Effector memory CD4-positive, alpha-beta T cell (primary cell): ENCODE measurements around the gene TMEM154.

Experiments
- DNase-seq, 3 donors: peaks; one replicate each; pipeline ENCODE4 v3.0.0-alpha.2; 2020
- H3K27ac ChIP-seq: 2 replicates; pipeline ENCODE4 v1.7.0; 2013; ENCODE audit warnings: mild to moderate bottlenecking, low read length, moderate library complexity; ENCODE audit not compliant: insufficient read depth, poor library complexity, severe bottlenecking
- H3K27me3 ChIP-seq: replicated peaks from 2 replicates; pipeline ENCODE4 v1.7.0; 2013; ENCODE audit warnings: mild to moderate bottlenecking, low read length; ENCODE audit not compliant: insufficient read depth, control insufficient read depth, poor library complexity, severe bottlenecking
- H3K36me3 ChIP-seq: 2 replicates; pipeline ENCODE4 v1.7.0; 2013; ENCODE audit warnings: mild to moderate bottlenecking, low read length, moderate library complexity; ENCODE audit not compliant: control insufficient read depth, insufficient read depth
- H3K4me1 ChIP-seq: 2 replicates; pipeline ENCODE4 v1.7.0; 2013; ENCODE audit warnings: low read length, mild to moderate bottlenecking; ENCODE audit not compliant: control insufficient read depth, insufficient read depth, poor library complexity, severe bottlenecking
- H3K4me3 ChIP-seq: 2 replicates; pipeline ENCODE4 v1.7.0; 2013; ENCODE audit warnings: low read length, low read depth, mild to moderate bottlenecking; ENCODE audit not compliant: insufficient read depth, poor library complexity, severe bottlenecking
- H3K9me3 ChIP-seq: 2 replicates; pipeline ENCODE4 v1.7.0; 2013; ENCODE audit warnings: mild to moderate bottlenecking, low read length, moderate library complexity; ENCODE audit not compliant: control insufficient read depth

Gene TMEM154

GRCh38 chr4:152633118-152633517 is 46.7 kb downstream of the TMEM154 start:
- no peaks in the 10 kb centered on the region for H3K9me3 ChIP-seq
- H3K4me1 ChIP-seq, result no peaks in the 10 kb centered on the region
- no peak overlapping the region for H3K27ac ChIP-seq

GRCh38 chr4:152630324-152630723 is 49.5 kb downstream of the TMEM154 start:
- Histone ChIP-seq H3K27me3 (no peaks in the 10 kb centered on the region), H3K36me3 (peaks cover 12% of the 10 kb centered on the region), H3K27ac (no peak overlapping the region), H3K9me3 (no peaks in the 10 kb centered on the region), H3K4me3 (no peak overlapping the region), H3K4me1 (no peaks in the 10 kb centered on the region)
- DNase-seq, result no peak

More at GRCh38 chr4:152633118-152633517, 46.7 kb downstream of the TMEM154 start:
- Histone ChIP-seq H3K4me3 (no peak overlapping the region), H3K27me3 (no peaks in the 10 kb centered on the region), H3K36me3 (peaks cover 6% of the 10 kb centered on the region)
- DNase-seq, result no peak

DNA sequence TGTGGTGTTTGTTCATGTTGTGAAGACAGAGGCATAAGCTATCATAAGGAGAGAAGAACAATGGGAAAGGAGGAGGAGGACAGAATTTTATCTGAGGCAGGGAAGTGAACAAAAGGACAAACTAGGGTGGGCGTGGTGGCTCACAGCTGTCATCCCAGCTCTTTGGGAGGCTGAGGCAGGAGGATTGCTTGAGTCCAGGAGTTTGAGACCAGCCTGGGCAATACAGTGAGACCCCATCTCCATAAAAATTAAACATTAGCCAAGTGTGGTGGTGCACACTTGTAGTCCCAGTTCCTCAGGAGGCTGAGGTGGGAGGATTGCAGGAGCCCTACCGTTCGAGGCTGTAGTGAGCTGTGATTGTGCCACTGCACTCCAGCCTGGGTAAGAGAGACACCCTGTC is 49.9 kb downstream of the TMEM154 start:
- no peak for DNase-seq
- no peaks in the 10 kb centered on the region for H3K9me3 ChIP-seq
- peaks cover 12% of the 10 kb centered on the region for H3K36me3 ChIP-seq
- no peaks in the 10 kb centered on the region for H3K4me1 ChIP-seq
- H3K27ac ChIP-seq, result no peak overlapping the region
- no peak overlapping the region for H3K4me3 ChIP-seq
- no peaks in the 10 kb centered on the region for H3K27me3 ChIP-seq

GRCh38 chr4:152628128-152628527 is 51.7 kb downstream of the TMEM154 start:
- Histone ChIP-seq H3K27ac (no peak overlapping the region), H3K27me3 (no peaks in the 10 kb centered on the region), H3K36me3 (peaks cover 12% of the 10 kb centered on the region), H3K9me3 (no peaks in the 10 kb centered on the region), H3K4me3 (no peak overlapping the region), H3K4me1 (no peaks in the 10 kb centered on the region)
- no peak for DNase-seq

GRCh38 chr4:152626790-152627189 is 53.0 kb downstream of the TMEM154 start:
- Histone ChIP-seq H3K9me3 (no peaks in the 10 kb centered on the region), H3K36me3 (peaks cover 12% of the 10 kb centered on the region), H3K4me1 (no peaks in the 10 kb centered on the region), H3K27ac (no peak overlapping the region), H3K27me3 (no peaks in the 10 kb centered on the region), H3K4me3 (no peak overlapping the region)
- DNase-seq, result no peak

DNA sequence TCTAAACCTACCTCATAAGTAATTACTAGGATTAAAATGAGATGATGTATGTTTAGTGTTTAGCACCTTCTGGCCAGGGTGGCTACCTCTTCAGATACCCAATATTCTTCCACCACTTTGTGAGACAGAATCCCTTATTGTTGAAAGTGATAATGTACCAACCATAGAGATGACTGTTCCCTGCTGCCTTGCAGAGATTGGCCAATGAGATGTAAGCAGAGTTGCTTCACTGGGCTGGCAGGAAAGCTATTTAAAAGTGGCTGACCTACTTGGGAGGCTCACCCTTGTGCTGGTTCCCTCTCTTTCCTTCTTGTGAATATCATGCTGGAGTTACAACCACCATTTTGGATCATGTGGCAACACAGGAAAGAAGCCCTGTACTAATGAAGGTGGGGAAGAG is 58.9 kb downstream of the TMEM154 start:
- Histone ChIP-seq H3K36me3 (no peaks in the 10 kb centered on the region), H3K9me3 (no peaks in the 10 kb centered on the region), H3K27me3 (no peaks in the 10 kb centered on the region), H3K4me1 (no peaks in the 10 kb centered on the region), H3K4me3 (no peak overlapping the region), H3K27ac (no peak overlapping the region)
- DNase-seq, result no peak

GRCh38 chr4:152620218-152620617 is 59.6 kb downstream of the TMEM154 start:
- no peak for DNase-seq
- Histone ChIP-seq H3K27ac (no peak overlapping the region), H3K27me3 (no peaks in the 10 kb centered on the region)

DNA sequence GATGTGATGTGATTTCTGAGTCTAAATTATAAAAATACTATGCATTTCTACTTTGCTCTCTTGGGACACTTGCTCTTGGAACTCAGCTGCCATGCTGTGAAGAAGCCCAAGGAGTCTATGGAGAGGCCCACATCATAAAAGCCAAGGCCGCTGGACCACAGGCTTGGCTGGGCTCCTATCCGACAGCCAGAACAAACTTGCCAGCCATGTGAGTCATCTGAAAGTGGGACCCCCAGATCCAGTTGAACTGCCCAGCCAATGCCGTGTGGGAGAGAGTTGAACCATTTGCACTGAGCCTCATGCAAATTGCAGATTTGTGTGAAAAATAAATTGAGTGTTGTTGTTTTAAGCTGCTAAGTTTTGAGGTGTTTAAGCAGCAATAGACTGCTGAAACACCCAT is 60.2 kb downstream of the TMEM154 start:
- DNase-seq, result no peak
- Histone ChIP-seq H3K9me3 (no peaks in the 10 kb centered on the region), H3K4me3 (no peak overlapping the region), H3K27me3 (no peaks in the 10 kb centered on the region), H3K36me3 (no peaks in the 10 kb centered on the region), H3K27ac (no peak overlapping the region), H3K4me1 (no peaks in the 10 kb centered on the region)

More at GRCh38 chr4:152620218-152620617, 59.6 kb downstream of the TMEM154 start:
- H3K4me1 ChIP-seq, result no peaks in the 10 kb centered on the region
- no peaks in the 10 kb centered on the region for H3K9me3 ChIP-seq
- no peak overlapping the region for H3K4me3 ChIP-seq
- H3K36me3 ChIP-seq, result no peaks in the 10 kb centered on the region

DNA sequence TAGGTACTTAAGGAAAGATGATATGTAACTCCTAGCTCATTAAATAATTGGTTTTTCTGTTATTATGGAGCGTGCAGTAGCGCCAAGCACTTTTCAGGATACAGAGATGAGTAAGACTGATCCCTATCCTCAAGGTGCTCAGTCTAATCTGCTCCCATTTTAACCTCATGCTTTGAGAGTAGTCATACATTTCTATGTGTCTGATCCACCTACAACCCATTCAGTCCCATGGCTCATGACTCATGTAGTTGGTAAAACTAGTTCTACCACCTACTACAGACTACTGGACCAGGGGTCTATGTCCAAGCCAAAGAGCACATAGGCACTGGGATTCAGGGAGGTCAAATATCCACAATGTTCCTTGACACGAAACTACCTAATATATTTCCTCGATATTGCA is 60.8 kb downstream of the TMEM154 start:
- no peak for DNase-seq
- Histone ChIP-seq H3K36me3 (no peaks in the 10 kb centered on the region), H3K27me3 (no peaks in the 10 kb centered on the region), H3K4me3 (no peak overlapping the region), H3K4me1 (no peaks in the 10 kb centered on the region), H3K27ac (no peak overlapping the region), H3K9me3 (no peaks in the 10 kb centered on the region)

- no peak overlapping the region for H3K4me3 ChIP-seq
- no peak overlapping the region for H3K27ac ChIP-seq
- no peaks in the 10 kb centered on the region for H3K4me1 ChIP-seq
- no peaks in the 10 kb centered on the region for H3K27me3 ChIP-seq
- no peak for DNase-seq
- H3K9me3 ChIP-seq, result no peaks in the 10 kb centered on the region
- no peaks in the 10 kb centered on the region for H3K36me3 ChIP-seq
Observed at GRCh38 chr4:152616804-152617203, 63.0 kb downstream of the TMEM154 start.
